Measurements from ENCODE around the gene NGDN. TPM values are rescaled to one million over a fixed set of nuclear protein-coding genes. Genes with fewer than 3 reads are reported as not detected.

The NGDN gene
- total RNA-seq, 1 experiment from 2014 or later = 75.0 TPM

DNA sequence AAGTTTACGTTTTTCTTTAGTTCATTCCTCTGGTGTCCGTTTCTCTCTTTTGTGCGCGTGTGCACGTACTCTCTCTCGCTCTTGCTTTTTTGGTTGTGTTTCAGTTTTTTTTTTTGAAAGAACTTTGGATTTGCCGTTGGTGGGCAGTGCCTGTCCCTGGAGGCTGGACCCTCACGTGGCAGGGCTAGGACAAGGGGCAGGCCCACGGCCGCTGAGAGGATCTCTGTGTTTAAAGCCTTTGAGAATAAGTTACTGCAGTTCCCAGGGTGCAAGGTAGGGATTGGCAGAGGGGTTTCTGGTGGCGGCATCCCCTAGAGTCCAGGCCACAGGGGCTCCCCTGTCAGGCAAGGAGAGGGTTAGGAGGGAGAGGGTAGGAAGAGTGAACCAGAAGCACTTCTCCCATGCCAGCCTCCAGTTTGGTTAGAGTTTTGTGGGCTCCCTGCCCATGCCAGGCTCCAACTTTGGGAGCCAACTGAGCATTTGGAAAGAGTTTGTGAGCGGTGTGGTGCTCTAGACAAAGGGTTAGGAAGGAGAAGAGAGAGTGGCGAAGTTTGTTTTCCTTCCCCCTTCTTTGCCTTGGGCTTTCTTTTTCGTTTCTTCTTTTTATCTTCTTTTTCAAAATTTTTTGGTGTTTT, 51.5 kb downstream of the NGDN start:
- no peak for DNase-seq (ENCODE audit: low read depth)

DNA sequence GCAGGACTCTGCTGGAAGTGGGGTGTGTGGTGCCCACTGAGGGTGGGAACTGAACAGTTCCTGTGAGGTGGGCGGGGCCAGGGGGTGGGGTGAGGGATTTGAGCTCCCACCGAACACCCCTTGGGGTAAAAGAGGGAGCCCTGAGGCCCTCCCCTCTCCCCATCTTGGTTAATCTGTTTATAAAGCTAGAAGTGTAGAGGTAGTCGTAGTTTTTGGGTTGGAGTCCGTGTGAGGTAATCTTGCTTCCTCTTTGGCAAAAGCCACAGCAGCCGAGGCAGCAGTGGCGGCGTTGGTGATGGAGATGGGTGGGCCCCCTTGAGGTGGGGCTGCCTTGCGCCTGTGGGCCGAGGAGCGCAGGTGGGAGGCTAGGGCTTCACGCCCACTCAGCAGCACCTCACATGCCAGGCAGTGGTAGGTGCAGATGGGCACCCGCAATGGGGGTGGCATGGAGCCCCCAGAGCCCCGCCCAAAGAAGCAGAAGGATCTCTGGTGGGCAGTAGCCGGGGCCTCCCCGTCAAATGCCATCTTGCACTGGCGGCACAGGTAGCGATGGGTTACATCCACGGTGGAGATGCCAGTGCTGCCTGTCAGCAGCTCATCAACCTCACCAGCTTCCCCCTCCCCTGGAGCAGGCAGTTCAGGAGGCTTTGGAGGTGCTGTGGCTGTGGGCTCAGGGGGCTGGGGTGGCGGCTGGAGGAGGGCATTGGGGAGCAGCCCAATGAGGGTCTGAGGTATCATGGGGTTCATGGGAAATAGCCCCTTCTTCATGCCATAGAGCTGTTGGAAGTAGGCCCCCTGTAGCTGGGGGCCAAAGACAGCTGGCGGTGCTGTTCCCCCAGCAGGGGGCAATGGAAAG, 52.5 kb downstream of the NGDN start:
- no peak for DNase-seq (ENCODE audit: low read depth)

DNA sequence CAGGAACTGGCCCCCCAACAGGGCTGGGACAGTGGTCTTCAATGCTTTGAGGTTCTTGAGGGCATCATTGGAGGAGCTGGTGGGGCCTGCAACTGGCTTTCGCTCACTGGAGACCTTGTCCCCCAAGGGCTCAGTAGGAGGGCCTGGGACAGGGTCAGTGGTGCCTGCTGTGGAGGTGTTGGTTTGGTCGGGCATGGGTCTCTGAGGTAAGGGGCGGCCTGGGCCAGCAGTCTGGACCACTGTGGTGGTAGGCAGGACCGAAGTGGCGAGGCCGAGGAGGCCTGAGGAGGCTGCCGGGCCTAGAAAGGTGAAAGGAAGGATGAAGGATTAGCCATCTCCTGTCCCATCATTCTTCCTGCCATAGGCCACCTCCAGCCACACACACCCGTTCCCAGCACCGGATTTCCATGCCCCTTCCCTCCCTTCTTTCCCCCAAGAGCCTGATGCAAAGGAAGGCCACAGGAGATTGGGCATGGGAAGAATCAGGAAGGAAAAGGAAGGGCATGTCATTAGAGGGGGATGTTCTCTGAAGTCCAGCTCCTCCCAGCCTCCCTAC, 53.2 kb downstream of the NGDN start:
- DNase-seq (ENCODE audit: low read depth) = no peak

DNA sequence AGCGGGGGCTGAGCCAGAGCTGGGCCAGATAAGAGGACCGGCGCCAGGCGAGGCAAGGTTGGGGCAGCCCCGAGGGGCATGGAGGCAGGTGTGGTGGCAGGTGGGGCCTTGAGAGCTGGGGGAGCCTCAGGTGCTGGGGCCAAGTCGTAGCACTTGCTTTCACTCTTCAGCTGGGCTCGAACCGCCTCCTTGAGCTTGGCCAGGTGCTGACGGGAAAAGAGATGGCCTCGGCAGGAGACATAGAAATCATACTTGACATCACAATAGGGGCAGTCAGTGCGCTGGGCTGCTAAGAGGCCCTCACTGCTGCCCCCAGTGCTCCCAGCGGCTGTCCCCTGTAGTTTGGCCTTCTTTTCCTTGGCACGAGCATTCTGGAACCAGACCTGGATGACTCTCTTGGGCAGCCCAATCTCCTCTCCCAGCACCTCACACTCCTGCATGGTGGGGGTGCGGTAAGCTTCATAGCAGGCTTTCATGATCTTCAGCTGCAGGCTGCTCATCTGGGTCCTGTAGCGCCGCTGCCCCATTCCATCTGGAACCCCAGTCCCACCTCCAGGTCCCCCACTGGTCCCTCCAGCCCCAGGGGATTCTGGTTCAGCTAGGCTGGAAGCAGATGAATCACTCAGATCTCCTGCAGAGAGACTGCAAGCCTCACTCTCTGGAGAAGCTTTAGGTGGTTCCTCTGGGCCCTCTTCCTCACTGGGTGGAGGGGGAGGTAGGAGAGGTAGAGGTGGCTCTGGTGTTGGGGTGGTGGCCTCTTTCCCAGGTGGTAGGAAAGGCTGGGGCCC, 53.9 kb downstream of the NGDN start:
- DNase-seq (ENCODE audit: low read depth) = no peak

DNA sequence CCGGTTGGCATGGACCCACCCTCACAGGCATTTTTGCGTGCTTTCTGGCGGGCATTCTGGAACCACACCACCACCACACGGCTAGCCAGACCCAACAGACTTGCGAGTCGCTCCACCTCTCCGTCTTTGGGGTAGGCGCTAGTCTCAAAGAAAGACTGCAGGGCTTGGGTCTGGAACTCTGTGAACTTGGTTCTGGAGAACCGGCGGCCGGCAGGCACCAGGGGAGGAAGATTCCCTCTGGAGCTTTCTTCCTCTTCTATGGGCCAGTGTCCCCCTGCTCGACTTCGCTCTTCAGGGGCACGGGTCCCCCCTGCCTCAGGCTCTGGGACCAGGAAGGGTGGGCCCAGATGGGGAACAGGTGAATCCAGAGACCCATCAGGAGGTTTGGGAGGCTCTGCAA, 55.5 kb downstream of the NGDN start:
- no peak for DNase-seq (ENCODE audit: low read depth)

DNA sequence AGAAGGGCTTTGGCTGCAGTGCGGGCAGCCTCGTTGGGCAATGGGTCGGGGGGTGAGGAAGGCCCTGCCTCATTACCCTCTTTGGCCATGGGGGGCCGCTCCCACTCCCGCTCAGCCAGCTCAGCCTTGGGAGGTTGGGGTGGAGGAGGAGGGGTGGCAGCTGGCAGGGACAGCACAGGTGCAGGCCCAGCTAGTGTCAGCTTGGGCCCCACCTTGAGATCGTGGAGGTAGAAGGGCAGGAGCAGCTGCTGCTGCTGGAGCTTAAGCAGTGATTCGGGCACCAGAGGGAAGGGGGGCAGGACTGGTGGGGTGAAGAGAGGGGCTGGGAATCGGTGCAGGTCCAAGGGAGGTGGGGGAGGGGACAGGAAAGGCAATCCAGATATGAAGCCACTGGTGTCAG, 56.1 kb downstream of the NGDN start:
- no peak for DNase-seq (ENCODE audit: low read depth)

Other genes starting within 250 kb of the NGDN start
- gene RNF212B, start 231.8 kb upstream of the NGDN start, total RNA-seq (2014; rRNA removed; shearing (Covaris generic)) = not detected in 2 replicates
- gene HOMEZ, start 183.6 kb upstream of the NGDN start, total RNA-seq (2014; rRNA removed; shearing (Covaris generic)) = 2.3 and 3.3 TPM in 2 replicates
- 3.2 and 4.0 TPM in 2 replicates for gene PPP1R3E, start 166.8 kb upstream of the NGDN start, total RNA-seq (2014; rRNA removed; shearing (Covaris generic))
- 14.0 and 16.5 TPM in 2 replicates for gene BCL2L2, start 162.9 kb upstream of the NGDN start, total RNA-seq (2014; rRNA removed; shearing (Covaris generic))
- gene PABPN1, start 148.2 kb upstream of the NGDN start, total RNA-seq (2014; rRNA removed; shearing (Covaris generic)) = 129 and 147 TPM in 2 replicates
- 1.2 and 5.5 TPM in 2 replicates for gene SLC22A17, start 116.8 kb upstream of the NGDN start, total RNA-seq (2014; rRNA removed; shearing (Covaris generic))
- gene EFS, start 104.5 kb upstream of the NGDN start, total RNA-seq (2014; rRNA removed; shearing (Covaris generic)) = not detected in 2 replicates
- gene IL25, start 96.9 kb upstream of the NGDN start, total RNA-seq (2014; rRNA removed; shearing (Covaris generic)) = not detected in 2 replicates
- 0.10 TPM in 1 of 2 replicates, not detected in the other for gene CMTM5, start 92.7 kb upstream of the NGDN start, total RNA-seq (2014; rRNA removed; shearing (Covaris generic))
- 0.03 TPM in 1 of 2 replicates, not detected in the other for gene MYH6, start 61.4 kb upstream of the NGDN start, total RNA-seq (2014; rRNA removed; shearing (Covaris generic))
- not detected in 2 replicates for gene MYH7, start 34.0 kb upstream of the NGDN start, total RNA-seq (2014; rRNA removed; shearing (Covaris generic))
- gene ZFHX2, start 82.1 kb downstream of the NGDN start, total RNA-seq (2014; rRNA removed; shearing (Covaris generic)) = 0.63 and 1.2 TPM in 2 replicates
- 19.5 and 25.8 TPM in 2 replicates for gene THTPA, start 86.6 kb downstream of the NGDN start, total RNA-seq (2014; rRNA removed; shearing (Covaris generic))
- gene AP1G2, start 98.1 kb downstream of the NGDN start, total RNA-seq (2014; rRNA removed; shearing (Covaris generic)) = 26.5 and 31.5 TPM in 2 replicates
- 32.5 and 36.3 TPM in 2 replicates for gene JPH4, start 109.1 kb downstream of the NGDN start, total RNA-seq (2014; rRNA removed; shearing (Covaris generic))
- gene DHRS2, start 166.7 kb downstream of the NGDN start, total RNA-seq (2014; rRNA removed; shearing (Covaris generic)) = 5,417 and 5,493 TPM in 2 replicates

Data from HT1080 (cell line).